A549 (cell line): Measurements from ENCODE around the gene UBN2.

Experiments used
- ESRRA ChIP-seq: fragments of 150-350 bp; IDR thresholded peaks from 2 replicates; pipeline ENCODE4 v1.6.1; 2014; ENCODE audit warnings: mild to moderate bottlenecking, low read length, borderline replicate concordance
- JUN ChIP-seq, 2 experiments: fragments of >200 bp; sonication (Bioruptor Twin); formaldehyde crosslinking; IDR thresholded peaks; 2 replicates in 1 of 2; 3 replicates in 1 of 2; pipeline ENCODE4 v1.6.1; 2016 to 2017
- SMC3 ChIP-seq: fragments of >200 bp; sonication (Bioruptor Twin); formaldehyde crosslinking; IDR thresholded peaks from 3 replicates; pipeline ENCODE4 v1.6.1; 2018; ENCODE audit warnings: inconsistent platforms
- TF ChIP-seq, protein P1 (sequence below): fragments of 250-450 bp; sonication (Bioruptor Pico); IDR thresholded peaks from 2 replicates; pipeline ENCODE4 v1.5.0; 2021; ENCODE audit warnings: mild to moderate bottlenecking, moderate library complexity, borderline replicate concordance
- TF ChIP-seq, protein P2 (sequence below): fragments of >200 bp; sonication (Bioruptor Twin); formaldehyde crosslinking; IDR thresholded peaks from 3 replicates; pipeline ENCODE4 v1.5.1; 2016
- TF ChIP-seq, protein P3 (sequence below): fragments of 200-600 bp; sonication (generic); IDR thresholded peaks from 2 replicates; pipeline ENCODE4 v1.6.1; 2016; ENCODE audit warnings: antibody characterized with exemption, mild to moderate bottlenecking, moderate library complexity

DNA sequence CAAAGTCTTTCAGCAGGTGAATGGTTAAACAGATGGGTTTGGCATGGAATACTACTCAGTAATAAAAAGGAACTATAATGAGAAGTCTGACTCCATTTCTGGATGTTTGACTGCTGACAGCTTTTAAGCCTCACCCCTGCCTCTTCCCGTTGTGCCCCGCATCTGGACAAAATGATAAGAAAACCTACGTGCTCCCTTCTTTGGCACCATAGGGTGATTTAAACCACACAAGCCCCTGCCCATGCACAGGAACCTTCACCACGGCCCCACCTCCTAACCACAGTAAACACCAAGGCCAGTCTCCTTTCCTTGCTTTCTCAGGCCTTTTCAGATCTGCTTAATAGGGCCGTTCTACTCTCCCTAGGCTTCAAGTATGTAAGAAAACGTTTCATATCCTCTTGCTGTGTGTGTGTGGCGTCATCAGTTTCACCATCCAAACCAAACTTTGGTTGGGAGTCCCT lies 47.1 kb upstream of the UBN2 start:
- TF ChIP-seq SMC3: no peak
- TF ChIP-seq, protein P1, sequence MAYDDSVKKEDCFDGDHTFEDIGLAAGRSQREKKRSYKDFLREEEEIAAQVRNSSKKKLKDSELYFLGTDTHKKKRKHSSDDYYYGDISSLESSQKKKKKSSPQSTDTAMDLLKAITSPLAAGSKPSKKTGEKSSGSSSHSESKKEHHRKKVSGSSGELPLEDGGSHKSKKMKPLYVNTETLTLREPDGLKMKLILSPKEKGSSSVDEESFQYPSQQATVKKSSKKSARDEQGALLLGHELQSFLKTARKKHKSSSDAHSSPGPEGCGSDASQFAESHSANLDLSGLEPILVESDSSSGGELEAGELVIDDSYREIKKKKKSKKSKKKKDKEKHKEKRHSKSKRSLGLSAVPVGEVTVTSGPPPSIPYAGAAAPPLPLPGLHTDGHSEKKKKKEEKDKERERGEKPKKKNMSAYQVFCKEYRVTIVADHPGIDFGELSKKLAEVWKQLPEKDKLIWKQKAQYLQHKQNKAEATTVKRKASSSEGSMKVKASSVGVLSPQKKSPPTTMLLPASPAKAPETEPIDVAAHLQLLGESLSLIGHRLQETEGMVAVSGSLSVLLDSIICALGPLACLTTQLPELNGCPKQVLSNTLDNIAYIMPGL (CRISPR knock-in tag): no peak
- TF ChIP-seq ESRRA: no peak
- TF ChIP-seq, protein P2, sequence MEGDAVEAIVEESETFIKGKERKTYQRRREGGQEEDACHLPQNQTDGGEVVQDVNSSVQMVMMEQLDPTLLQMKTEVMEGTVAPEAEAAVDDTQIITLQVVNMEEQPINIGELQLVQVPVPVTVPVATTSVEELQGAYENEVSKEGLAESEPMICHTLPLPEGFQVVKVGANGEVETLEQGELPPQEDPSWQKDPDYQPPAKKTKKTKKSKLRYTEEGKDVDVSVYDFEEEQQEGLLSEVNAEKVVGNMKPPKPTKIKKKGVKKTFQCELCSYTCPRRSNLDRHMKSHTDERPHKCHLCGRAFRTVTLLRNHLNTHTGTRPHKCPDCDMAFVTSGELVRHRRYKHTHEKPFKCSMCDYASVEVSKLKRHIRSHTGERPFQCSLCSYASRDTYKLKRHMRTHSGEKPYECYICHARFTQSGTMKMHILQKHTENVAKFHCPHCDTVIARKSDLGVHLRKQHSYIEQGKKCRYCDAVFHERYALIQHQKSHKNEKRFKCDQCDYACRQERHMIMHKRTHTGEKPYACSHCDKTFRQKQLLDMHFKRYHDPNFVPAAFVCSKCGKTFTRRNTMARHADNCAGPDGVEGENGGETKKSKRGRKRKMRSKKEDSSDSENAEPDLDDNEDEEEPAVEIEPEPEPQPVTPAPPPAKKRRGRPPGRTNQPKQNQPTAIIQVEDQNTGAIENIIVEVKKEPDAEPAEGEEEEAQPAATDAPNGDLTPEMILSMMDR: no peak
- TF ChIP-seq, protein P3, sequence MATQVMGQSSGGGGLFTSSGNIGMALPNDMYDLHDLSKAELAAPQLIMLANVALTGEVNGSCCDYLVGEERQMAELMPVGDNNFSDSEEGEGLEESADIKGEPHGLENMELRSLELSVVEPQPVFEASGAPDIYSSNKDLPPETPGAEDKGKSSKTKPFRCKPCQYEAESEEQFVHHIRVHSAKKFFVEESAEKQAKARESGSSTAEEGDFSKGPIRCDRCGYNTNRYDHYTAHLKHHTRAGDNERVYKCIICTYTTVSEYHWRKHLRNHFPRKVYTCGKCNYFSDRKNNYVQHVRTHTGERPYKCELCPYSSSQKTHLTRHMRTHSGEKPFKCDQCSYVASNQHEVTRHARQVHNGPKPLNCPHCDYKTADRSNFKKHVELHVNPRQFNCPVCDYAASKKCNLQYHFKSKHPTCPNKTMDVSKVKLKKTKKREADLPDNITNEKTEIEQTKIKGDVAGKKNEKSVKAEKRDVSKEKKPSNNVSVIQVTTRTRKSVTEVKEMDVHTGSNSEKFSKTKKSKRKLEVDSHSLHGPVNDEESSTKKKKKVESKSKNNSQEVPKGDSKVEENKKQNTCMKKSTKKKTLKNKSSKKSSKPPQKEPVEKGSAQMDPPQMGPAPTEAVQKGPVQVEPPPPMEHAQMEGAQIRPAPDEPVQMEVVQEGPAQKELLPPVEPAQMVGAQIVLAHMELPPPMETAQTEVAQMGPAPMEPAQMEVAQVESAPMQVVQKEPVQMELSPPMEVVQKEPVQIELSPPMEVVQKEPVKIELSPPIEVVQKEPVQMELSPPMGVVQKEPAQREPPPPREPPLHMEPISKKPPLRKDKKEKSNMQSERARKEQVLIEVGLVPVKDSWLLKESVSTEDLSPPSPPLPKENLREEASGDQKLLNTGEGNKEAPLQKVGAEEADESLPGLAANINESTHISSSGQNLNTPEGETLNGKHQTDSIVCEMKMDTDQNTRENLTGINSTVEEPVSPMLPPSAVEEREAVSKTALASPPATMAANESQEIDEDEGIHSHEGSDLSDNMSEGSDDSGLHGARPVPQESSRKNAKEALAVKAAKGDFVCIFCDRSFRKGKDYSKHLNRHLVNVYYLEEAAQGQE: no peak
- TF ChIP-seq JUN (IDR thresholded peaks at IDR 0.05): no peak
